HEK293 (cell line): ENCODE measurements around the gene RPRM.

Experiments used
- CTCF ChIA-PET: fragments of 350-600 bp; formaldehyde crosslinking; extraction: SDS; loops from one replicate; lab custom pipeline; 2021; ENCODE audit warnings: antibody characterized with exemption; lab: Yijun Ruan, JAX
- POLR2A ChIA-PET: fragments of 300-600 bp; formaldehyde crosslinking; extraction: SDS; loops from one replicate; lab custom pipeline; 2020; ENCODE audit warnings: antibody characterized with exemption, inconsistent platforms; lab: Yijun Ruan, JAX
- H3K27ac ChIP-seq: fragments of 200-500 bp; sonication (Bioruptor generic); 2 replicates; pipeline ENCODE4 v1.5.1; 2014; ENCODE audit warnings: low read depth, low read length, control low read depth, inconsistent platforms; ENCODE audit errors: extremely low read depth
- H3K36me3 ChIP-seq, 2 experiments: fragments of 200-500 bp in 1 of 2; sonication (Bioruptor generic) in 1 of 2; 1 replicate in 1 of 2; 2 replicates in 1 of 2; pipeline ENCODE4 v1.5.1; 2014 to 2017; ENCODE audit warnings: inconsistent platforms in 2 of 2, low read length in 2 of 2; ENCODE audit not compliant: control insufficient read depth in 2 of 2, insufficient read depth in 1 of 2
- H3K4me1 ChIP-seq: fragments of 200-500 bp; sonication (Bioruptor generic); 2 replicates; pipeline ENCODE4 v1.5.1; 2014; ENCODE audit warnings: mild to moderate bottlenecking, low read length, inconsistent platforms; ENCODE audit not compliant: control insufficient read depth, insufficient read depth
- H3K4me3 ChIP-seq: 2 replicates; pipeline ENCODE4 v1.5.1; 2011; ENCODE audit warnings: low read depth, mild to moderate bottlenecking, control low read depth, low read length, moderate library complexity
- H3K9me3 ChIP-seq: fragments of 200-500 bp; sonication (Bioruptor generic); 2 replicates; pipeline ENCODE4 v1.5.1; 2014; ENCODE audit warnings: low read depth, low read length, inconsistent platforms; ENCODE audit not compliant: control insufficient read depth, insufficient read depth
- YY1 ChIP-seq: fragments of 450-650 bp; formaldehyde crosslinking; IDR thresholded peaks from 2 replicates; pipeline ENCODE4 v1.5.1; 2018; ENCODE audit warnings: missing biosample characterization, missing genetic modification characterization
- ZNF155 ChIP-seq: fragments of 450-650 bp; formaldehyde crosslinking; IDR thresholded peaks from 2 replicates; pipeline ENCODE4 v1.5.1; 2016; ENCODE audit warnings: missing biosample characterization, missing genetic modification characterization
- ZNF239 ChIP-seq: fragments of 450-650 bp; formaldehyde crosslinking; IDR thresholded peaks from 2 replicates; pipeline ENCODE4 v1.5.1; 2016; ENCODE audit warnings: missing biosample characterization, missing genetic modification characterization
- ZNF350 ChIP-seq: fragments of 450-650 bp; formaldehyde crosslinking; IDR thresholded peaks from 2 replicates; pipeline ENCODE4 v1.5.0; 2017; ENCODE audit warnings: missing biosample characterization, mild to moderate bottlenecking, missing genetic modification characterization
- ZNF37A ChIP-seq: fragments of 450-650 bp; IDR thresholded peaks from 2 replicates; pipeline ENCODE4 v1.5.1; 2018; ENCODE audit warnings: missing biosample characterization, missing genetic modification characterization
- ZNF416 ChIP-seq: fragments of 450-650 bp; formaldehyde crosslinking; IDR thresholded peaks from 2 replicates; pipeline ENCODE4 v1.5.1; 2016; ENCODE audit warnings: missing biosample characterization, missing genetic modification characterization
- ZNF423 ChIP-seq: fragments of 450-650 bp; formaldehyde crosslinking; IDR thresholded peaks from 2 replicates; pipeline ENCODE4 v1.5.1; 2016; ENCODE audit warnings: missing biosample characterization, missing genetic modification characterization
- ZNF433 ChIP-seq: fragments of 450-650 bp; formaldehyde crosslinking; IDR thresholded peaks from 2 replicates; pipeline ENCODE4 v1.5.1; 2016; ENCODE audit warnings: missing biosample characterization, missing genetic modification characterization, low read depth
- ZNF510 ChIP-seq: fragments of 450-650 bp; formaldehyde crosslinking; IDR thresholded peaks from 2 replicates; pipeline ENCODE4 v1.5.1; 2018; ENCODE audit warnings: mild to moderate bottlenecking, missing genetic modification characterization, missing biosample characterization; ENCODE audit not compliant: insufficient replicate concordance
- ZNF555 ChIP-seq: fragments of 450-650 bp; formaldehyde crosslinking; conservative IDR thresholded peaks from 2 replicates; pipeline ENCODE4 v1.5.1; 2017; ENCODE audit warnings: missing biosample characterization, mild to moderate bottlenecking, missing genetic modification characterization, inconsistent platforms
- ZNF664 ChIP-seq: fragments of 450-650 bp; formaldehyde crosslinking; IDR thresholded peaks from 2 replicates; pipeline ENCODE4 v1.5.1; 2016; ENCODE audit warnings: missing biosample characterization, missing genetic modification characterization
- ZNF76 ChIP-seq: fragments of 450-650 bp; formaldehyde crosslinking; IDR thresholded peaks from 2 replicates; pipeline ENCODE4; 2016; ENCODE audit warnings: low read depth, missing biosample characterization, missing genetic modification characterization, borderline replicate concordance
- ZNF768 ChIP-seq: fragments of 450-650 bp; formaldehyde crosslinking; IDR thresholded peaks from 2 replicates; pipeline ENCODE4 v1.5.1; 2018; ENCODE audit warnings: missing biosample characterization, mild to moderate bottlenecking, missing genetic modification characterization
- ZNF777 ChIP-seq: fragments of 450-650 bp; formaldehyde crosslinking; IDR thresholded peaks from 2 replicates; pipeline ENCODE4 v1.5.1; 2017; ENCODE audit warnings: missing biosample characterization, missing genetic modification characterization, borderline replicate concordance
- ZNF792 ChIP-seq: fragments of 450-650 bp; formaldehyde crosslinking; IDR thresholded peaks from 2 replicates; pipeline ENCODE4 v1.5.1; 2016; ENCODE audit warnings: missing biosample characterization, missing genetic modification characterization
- TF ChIP-seq, protein P1 (sequence below): fragments of 450-650 bp; formaldehyde crosslinking; IDR thresholded peaks from 2 replicates; pipeline ENCODE4 v1.5.1; 2017; ENCODE audit warnings: missing biosample characterization, missing genetic modification characterization
- TF ChIP-seq, protein P2 (sequence below): fragments of 450-650 bp; formaldehyde crosslinking; conservative IDR thresholded peaks from 2 replicates; pipeline ENCODE4 v1.5.1; 2016; ENCODE audit warnings: low read depth, missing biosample characterization, missing genetic modification characterization
- TF ChIP-seq, protein P3 (sequence below): fragments of 450-650 bp; formaldehyde crosslinking; IDR thresholded peaks from 2 replicates; pipeline ENCODE4 v1.5.1; 2017; ENCODE audit warnings: missing biosample characterization, missing genetic modification characterization
- TF ChIP-seq, protein P4 (sequence below): fragments of 450-650 bp; formaldehyde crosslinking; IDR thresholded peaks from 2 replicates; pipeline ENCODE4 v1.5.1; 2016; ENCODE audit warnings: missing biosample characterization, missing genetic modification characterization

The RPRM gene

DNA sequence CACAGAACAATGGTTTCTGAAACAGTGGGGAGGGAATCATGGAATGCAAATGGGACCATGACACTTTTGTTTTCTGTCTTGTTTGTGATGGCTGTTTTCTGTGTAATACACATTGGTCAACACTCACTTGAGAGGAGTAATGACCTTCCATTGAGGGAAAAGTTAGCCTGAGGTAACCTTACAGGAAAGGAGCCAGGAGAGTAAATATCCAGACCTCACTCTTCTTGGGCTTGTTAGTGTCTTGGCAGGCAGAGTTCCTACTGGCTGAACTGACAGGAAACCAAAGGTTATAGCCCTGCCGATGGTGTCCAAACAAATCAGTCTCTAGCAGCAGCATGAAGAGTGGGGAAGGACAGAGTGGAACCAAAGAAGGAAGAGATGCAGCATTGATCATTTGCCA lies 17.2 kb upstream of the RPRM start:
- TF ChIP-seq ZNF555 (tag by site-specific recombination) (no peak), ZNF510 (no peak), ZNF792 (tag by site-specific recombination) (no peak), ZNF155 (tag by site-specific recombination) (no peak), YY1 (tag by site-specific recombination) (no peak), ZNF350 (tag by site-specific recombination) (no peak), ZNF433 (tag by site-specific recombination) (no peak), ZNF768 (tag by site-specific recombination) (no peak), ZNF664 (no peak), ZNF777 (no peak), ZNF239 (tag by site-specific recombination) (no peak), ZNF37A (tag by site-specific recombination) (no peak)
- TF ChIP-seq, protein P1, sequence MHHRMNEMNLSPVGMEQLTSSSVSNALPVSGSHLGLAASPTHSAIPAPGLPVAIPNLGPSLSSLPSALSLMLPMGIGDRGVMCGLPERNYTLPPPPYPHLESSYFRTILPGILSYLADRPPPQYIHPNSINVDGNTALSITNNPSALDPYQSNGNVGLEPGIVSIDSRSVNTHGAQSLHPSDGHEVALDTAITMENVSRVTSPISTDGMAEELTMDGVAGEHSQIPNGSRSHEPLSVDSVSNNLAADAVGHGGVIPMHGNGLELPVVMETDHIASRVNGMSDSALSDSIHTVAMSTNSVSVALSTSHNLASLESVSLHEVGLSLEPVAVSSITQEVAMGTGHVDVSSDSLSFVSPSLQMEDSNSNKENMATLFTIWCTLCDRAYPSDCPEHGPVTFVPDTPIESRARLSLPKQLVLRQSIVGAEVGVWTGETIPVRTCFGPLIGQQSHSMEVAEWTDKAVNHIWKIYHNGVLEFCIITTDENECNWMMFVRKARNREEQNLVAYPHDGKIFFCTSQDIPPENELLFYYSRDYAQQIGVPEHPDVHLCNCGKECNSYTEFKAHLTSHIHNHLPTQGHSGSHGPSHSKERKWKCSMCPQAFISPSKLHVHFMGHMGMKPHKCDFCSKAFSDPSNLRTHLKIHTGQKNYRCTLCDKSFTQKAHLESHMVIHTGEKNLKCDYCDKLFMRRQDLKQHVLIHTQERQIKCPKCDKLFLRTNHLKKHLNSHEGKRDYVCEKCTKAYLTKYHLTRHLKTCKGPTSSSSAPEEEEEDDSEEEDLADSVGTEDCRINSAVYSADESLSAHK (tag by site-specific recombination): no peak
- TF ChIP-seq, protein P2, sequence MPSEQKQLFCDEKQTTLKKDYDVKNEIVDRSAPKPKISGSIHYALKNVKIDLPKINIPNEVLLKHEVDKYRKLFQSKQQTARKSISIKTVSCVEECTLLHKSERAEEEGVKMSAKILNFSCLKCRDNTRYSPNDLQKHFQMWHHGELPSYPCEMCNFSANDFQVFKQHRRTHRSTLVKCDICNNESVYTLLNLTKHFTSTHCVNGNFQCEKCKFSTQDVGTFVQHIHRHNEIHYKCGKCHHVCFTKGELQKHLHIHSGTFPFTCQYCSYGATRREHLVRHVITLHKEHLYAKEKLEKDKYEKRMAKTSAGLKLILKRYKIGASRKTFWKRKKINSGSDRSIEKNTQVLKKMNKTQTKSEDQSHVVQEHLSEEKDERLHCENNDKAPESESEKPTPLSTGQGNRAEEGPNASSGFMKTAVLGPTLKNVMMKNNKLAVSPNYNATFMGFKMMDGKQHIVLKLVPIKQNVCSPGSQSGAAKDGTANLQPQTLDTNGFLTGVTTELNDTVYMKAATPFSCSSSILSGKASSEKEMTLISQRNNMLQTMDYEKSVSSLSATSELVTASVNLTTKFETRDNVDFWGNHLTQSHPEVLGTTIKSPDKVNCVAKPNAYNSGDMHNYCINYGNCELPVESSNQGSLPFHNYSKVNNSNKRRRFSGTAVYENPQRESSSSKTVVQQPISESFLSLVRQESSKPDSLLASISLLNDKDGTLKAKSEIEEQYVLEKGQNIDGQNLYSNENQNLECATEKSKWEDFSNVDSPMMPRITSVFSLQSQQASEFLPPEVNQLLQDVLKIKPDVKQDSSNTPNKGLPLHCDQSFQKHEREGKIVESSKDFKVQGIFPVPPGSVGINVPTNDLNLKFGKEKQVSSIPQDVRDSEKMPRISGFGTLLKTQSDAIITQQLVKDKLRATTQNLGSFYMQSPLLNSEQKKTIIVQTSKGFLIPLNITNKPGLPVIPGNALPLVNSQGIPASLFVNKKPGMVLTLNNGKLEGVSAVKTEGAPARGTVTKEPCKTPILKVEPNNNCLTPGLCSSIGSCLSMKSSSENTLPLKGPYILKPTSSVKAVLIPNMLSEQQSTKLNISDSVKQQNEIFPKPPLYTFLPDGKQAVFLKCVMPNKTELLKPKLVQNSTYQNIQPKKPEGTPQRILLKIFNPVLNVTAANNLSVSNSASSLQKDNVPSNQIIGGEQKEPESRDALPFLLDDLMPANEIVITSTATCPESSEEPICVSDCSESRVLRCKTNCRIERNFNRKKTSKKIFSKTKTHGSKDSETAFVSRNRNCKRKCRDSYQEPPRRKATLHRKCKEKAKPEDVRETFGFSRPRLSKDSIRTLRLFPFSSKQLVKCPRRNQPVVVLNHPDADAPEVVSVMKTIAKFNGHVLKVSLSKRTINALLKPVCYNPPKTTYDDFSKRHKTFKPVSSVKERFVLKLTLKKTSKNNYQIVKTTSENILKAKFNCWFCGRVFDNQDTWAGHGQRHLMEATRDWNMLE (tag by site-specific recombination): no peak
- TF ChIP-seq, protein P3, sequence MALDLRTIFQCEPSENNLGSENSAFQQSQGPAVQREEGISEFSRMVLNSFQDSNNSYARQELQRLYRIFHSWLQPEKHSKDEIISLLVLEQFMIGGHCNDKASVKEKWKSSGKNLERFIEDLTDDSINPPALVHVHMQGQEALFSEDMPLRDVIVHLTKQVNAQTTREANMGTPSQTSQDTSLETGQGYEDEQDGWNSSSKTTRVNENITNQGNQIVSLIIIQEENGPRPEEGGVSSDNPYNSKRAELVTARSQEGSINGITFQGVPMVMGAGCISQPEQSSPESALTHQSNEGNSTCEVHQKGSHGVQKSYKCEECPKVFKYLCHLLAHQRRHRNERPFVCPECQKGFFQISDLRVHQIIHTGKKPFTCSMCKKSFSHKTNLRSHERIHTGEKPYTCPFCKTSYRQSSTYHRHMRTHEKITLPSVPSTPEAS (tag by site-specific recombination): no peak
- TF ChIP-seq, protein P4, sequence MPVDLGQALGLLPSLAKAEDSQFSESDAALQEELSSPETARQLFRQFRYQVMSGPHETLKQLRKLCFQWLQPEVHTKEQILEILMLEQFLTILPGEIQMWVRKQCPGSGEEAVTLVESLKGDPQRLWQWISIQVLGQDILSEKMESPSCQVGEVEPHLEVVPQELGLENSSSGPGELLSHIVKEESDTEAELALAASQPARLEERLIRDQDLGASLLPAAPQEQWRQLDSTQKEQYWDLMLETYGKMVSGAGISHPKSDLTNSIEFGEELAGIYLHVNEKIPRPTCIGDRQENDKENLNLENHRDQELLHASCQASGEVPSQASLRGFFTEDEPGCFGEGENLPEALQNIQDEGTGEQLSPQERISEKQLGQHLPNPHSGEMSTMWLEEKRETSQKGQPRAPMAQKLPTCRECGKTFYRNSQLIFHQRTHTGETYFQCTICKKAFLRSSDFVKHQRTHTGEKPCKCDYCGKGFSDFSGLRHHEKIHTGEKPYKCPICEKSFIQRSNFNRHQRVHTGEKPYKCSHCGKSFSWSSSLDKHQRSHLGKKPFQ: no peak
- ChIA-PET POLR2A (no interaction called here), CTCF (no interaction called here)
- no peaks in the 10 kb centered on the region for H3K36me3 ChIP-seq
- no peaks in the 10 kb centered on the region for H3K9me3 ChIP-seq
- no peak overlapping the region for H3K4me3 ChIP-seq
- no peaks in the 10 kb centered on the region for H3K4me1 ChIP-seq
- H3K27ac ChIP-seq: no peak overlapping the region

DNA sequence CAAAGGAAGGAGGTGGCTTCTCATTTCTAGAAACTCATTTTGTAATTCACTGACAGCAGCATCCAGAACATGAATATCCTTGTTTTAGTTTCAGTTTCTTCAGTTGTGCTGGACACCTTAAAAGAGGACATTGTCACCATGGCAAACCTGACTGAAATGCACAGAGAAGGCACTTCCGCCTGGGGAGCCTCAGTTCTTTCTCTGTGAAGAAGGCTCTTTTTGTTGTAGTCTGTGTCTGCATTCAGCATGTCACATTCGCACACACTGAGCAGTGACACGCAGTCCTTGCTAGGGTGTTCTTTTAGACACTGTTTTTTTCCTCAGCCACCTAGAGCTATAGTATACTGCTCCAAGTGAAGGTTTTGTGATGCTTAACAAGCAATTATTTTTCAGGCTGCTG lies 9.5 kb upstream of the RPRM start:
- H3K4me1 ChIP-seq: no peaks in the 10 kb centered on the region
- POLR2A ChIA-PET: no interaction called here
- CTCF ChIA-PET: interaction anchor here (0.6 to 1.0 kb wide), 3 partner anchors 9 to 147 kb away, joined by 3 to 8 read pairs (median 4); no protein-coding TSS in a partner anchor
- no peak for TF ChIP-seq ZNF423 (tag by site-specific recombination)
- TF ChIP-seq ZNF76 (tag by site-specific recombination): no peak
- TF ChIP-seq ZNF433 (tag by site-specific recombination): no peak
- no peak for TF ChIP-seq ZNF664
- TF ChIP-seq YY1 (tag by site-specific recombination): no peak
- TF ChIP-seq ZNF416 (tag by site-specific recombination): no peak
- TF ChIP-seq ZNF792 (tag by site-specific recombination): no peak
- no peak overlapping the region for H3K4me3 ChIP-seq
- H3K36me3 ChIP-seq: no peaks in the 10 kb centered on the region
- H3K27ac ChIP-seq: no peak overlapping the region
- H3K9me3 ChIP-seq: no peaks in the 10 kb centered on the region
